GM19238 (cell line): ENCODE measurements around the gene TMEM219.
"Not testable (repeated sequence)": the region's sequence is repeated elsewhere in the genome, so short reads cannot be mapped to it uniquely, and the experiment has no call there.

Experiments
- DNase-seq: peaks from one replicate; pipeline ENCODE4 v3.0.0; 2011; ENCODE audit warnings: low spot score; ENCODE audit not compliant: insufficient read length

TMEM219 gene

GRCh38 chr16:29950806-29951461 is 10.9 kb upstream of the TMEM219 start:
- DNase-seq = no peak

- DNase-seq = no peak
Measured at GRCh38 chr16:29951625-29952365, 10.1 kb upstream of the TMEM219 start.

GRCh38 chr16:29958756-29959155 is 3.1 kb upstream of the TMEM219 start:
- DNase-seq = no peak

- no peak for DNase-seq
Measured at GRCh38 chr16:29959293-29959692, 2.6 kb upstream of the TMEM219 start.

- not testable (repeated sequence) for DNase-seq
Measured at GRCh38 chr16:29959821-29960220, 2.1 kb upstream of the TMEM219 start.

- DNase-seq = no peak
Measured at GRCh38 chr16:29961127-29961478, 776 bp upstream of the TMEM219 start.

GRCh38 chr16:29962344-29962994 is 590 bp downstream of the TMEM219 start:
- DNase-seq = no peak

- no peak for DNase-seq
Measured at GRCh38 chr16:29963021-29963743, 1.3 kb downstream of the TMEM219 start.

GRCh38 chr16:29968205-29968604 is 6.3 kb downstream of the TMEM219 start:
- no peak for DNase-seq

GRCh38 chr16:29971304-29971703 is 9.4 kb downstream of the TMEM219 start:
- DNase-seq = no peak

GRCh38 chr16:29972500-29972899 is 10.6 kb downstream of the TMEM219 start:
- DNase-seq = no peak

GRCh38 chr16:29972992-29973383 is 11.1 kb downstream of the TMEM219 start:
- no peak for DNase-seq

GRCh38 chr16:29973384-29974246 is 11.7 kb downstream of the TMEM219 start, which contains the start of gene TAOK2:
Gene TAOK2 (plus strand): TSS chr16:29973868. CDS start chr16:29977773, 3,905 bp downstream.
- DNase-seq = peak; percentile 99

- no peak for DNase-seq
Measured at GRCh38 chr16:29974291-29975133, 12.6 kb downstream of the TMEM219 start.

GRCh38 chr16:29975134-29975538 is 13.3 kb downstream of the TMEM219 start:
- no peak for DNase-seq

- DNase-seq = no peak
Measured at GRCh38 chr16:29975811-29976511, 14.1 kb downstream of the TMEM219 start.

GRCh38 chr16:29977063-29977825 is 15.4 kb downstream of the TMEM219 start:
- no peak for DNase-seq

- no peak for DNase-seq
Measured at GRCh38 chr16:29978081-29978480, 16.2 kb downstream of the TMEM219 start.
